Measurements from ENCODE around the gene UBE4B.
"Not testable (repeated sequence)": the region's sequence is repeated elsewhere in the genome, so short reads cannot be mapped to it uniquely, and the experiment has no call there.

The UBE4B gene

DNA sequence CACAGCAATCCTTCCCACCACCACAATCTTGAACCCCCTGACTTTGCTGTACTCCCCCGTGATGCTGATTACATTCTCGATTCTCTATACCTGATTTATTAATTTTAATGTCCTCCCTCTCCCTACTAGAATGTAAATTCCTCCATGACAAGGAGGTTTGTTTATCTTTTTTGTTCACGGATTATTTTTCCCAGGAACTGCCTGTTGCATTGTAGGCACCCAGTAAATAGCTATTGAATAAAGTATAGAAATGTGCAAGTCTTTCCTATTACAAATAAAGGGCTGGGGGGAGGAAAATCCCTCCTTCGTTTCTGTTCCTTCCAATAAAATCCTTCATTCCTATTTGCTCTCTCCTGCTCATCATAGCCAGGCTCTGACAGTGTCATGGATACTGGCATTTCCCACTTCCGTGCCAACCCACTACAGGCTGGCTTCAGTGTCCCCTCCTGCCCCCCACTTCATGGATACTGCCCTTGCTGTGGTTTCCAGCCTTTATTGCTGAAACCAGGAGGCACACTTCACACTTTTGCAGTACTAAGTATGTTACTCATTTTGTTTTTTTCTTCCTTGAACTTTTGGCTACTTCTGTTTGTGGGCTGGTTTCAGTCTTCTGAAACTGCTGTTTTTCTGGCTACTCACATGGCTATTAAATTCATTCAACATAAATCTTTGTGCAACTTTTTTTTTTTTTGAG is 185.1 kb downstream of the UBE4B start:
- DNase-seq, result no peak
- in situ Hi-C loops (cut with MboI; ENCODE audit: low pct_unique_long_range_greater_than_20kb, low sequenced_read_pairs), result no loop called here

DNA sequence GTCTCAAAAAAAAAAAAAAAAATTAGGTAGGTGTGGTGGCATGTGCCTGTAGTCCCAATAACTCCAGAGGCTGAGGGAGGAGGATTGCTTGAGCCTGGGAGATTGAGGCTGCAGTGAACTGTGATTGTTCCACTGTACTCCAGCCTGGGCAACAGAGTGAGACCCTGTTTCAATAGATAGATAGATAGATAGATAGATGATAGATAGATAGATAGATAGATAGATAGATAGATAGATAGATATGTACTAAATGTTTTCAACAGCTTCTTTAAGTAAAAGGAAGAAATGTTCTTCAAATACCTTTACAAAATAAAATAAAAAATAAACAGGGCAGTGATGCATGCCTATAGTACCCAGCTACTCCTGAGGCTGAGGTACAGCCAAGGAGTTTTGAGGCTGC is 187.4 kb downstream of the UBE4B start:
- in situ Hi-C loops (cut with MboI; ENCODE audit: low pct_unique_long_range_greater_than_20kb, low sequenced_read_pairs), result no loop called here
- no peak for DNase-seq

DNA sequence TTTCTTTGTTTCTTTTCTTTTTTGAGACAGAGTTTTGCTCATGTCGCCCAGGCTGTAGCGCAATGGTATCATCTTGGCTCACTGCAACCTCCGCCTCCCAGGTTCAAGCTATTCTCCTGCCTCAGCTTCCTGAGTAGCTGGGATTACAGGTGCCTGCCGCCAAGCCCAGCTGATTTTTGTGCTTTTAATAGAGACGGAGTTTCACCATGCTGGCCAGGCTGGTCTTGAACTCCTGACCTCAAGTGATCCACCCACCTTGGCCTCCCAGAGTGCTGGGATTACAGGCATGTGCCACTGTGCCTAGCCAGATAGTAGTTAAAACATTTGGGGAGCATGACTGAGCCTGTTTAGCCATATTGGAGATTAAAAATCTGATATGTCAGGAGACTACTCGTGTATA is 187.9 kb downstream of the UBE4B start:
- DNase-seq; in situ Hi-C loops (cut with MboI; ENCODE audit: low pct_unique_long_range_greater_than_20kb, low sequenced_read_pairs): not testable (repeated sequence)

DNA sequence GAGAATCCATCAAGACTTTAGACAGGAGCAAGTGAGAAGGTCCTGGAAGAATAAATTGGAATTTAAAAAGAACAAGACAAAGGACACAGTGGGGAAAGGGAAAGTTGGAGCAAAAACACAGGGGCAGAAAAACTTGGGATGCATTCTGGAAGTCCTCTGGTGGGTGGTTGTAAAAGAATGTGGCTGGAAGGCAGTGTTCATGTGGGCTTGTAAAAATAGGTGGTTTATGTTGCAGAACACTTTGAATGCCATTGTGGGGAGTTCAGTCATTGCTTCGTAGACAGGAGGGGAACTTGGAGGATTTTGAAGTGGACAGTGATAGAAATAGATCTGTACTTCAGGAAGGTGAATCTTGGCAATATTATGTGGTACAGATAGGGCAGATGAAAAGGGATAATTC is 192.8 kb downstream of the UBE4B start:
- in situ Hi-C loops (cut with MboI; ENCODE audit: low pct_unique_long_range_greater_than_20kb, low sequenced_read_pairs), result no loop called here
- no peak for DNase-seq

DNA sequence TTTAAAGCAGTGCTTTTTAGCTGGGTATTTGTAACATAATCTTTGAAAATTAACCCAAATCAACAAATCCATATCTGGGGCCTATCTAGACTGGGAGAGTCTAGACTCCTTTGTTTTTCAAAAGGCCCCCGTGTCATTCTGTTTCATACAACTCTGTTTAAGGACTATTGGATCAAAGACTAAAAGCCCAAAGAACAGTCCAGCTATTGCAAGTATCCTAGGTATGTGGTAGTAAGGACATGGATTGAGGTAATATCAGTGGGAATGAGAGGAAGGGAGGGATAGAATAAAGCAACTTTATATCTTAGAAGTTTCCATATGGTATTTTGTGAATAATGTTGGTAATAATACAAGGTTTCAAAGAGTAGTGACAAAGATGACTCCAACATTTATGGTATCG is 195.8 kb downstream of the UBE4B start:
- no peak for DNase-seq

DNA sequence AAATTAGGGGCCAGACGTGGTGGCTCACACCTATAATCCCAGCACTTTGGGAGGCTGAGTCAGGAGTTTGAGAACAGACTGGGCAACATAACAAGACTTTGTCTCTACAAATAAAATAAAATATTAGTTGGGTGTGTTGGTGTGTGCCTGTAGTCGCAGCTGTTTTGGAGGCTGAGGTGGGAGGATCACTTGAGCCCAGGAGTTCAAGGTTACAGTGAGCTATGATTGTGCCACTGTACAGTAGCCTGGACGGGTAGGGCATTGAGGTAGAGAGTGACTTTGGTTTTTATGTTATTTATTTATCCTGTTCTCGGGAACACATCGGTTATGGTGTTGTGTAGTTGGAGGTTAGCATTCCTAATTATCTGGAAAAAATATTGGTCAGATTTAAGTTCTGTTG is 197.1 kb downstream of the UBE4B start:
- no peak for DNase-seq
- in situ Hi-C loops (cut with MboI; ENCODE audit: low pct_unique_long_range_greater_than_20kb, low sequenced_read_pairs), result no loop called here

More for the DNA sequence above, 195.8 kb downstream of the UBE4B start:
- in situ Hi-C loops (cut with MboI; ENCODE audit: low pct_unique_long_range_greater_than_20kb, low sequenced_read_pairs), result no loop called here

Measured in KBM-7 (cell line).